ENCODE measurements around the gene NCAN. TPM values are rescaled to one million over a fixed set of nuclear protein-coding genes. Genes with fewer than 3 reads are reported as not detected.

Gene NCAN
- total RNA-seq, 4 donors from 2014 or later: 0.19 to 0.31 TPM; not detected in 2

- H3K27me3 ChIP-seq: peaks cover 21% of the 10 kb centered on the region
- 0 to 22% methylated on average over 2 to 3 of the region's 11 CpGs for WGBS, 2 donors (ENCODE audit: low coverage in 1 of 2)
- no peak for TF ChIP-seq CTCF (IDR thresholded peaks at IDR 0.05)
- no peak for TF ChIP-seq POLR2A (IDR thresholded peaks at IDR 0.05)
- TF ChIP-seq POLR2AphosphoS5 (IDR thresholded peaks at IDR 0.05): no peak
- no peak for TF ChIP-seq EP300 (IDR thresholded peaks at IDR 0.05)
- peak overlapping the region; percentile 59 to 73 for H3K4me3 ChIP-seq
- peaks cover 0 to 17% (median 8%) of the 10 kb centered on the region in 3 donors for H3K4me1 ChIP-seq
- peaks cover 0 to 42% of the 10 kb centered on the region in 2 donors for H3K36me3 ChIP-seq
- no peak for ATAC-seq
- no peaks in the 10 kb centered on the region for H3K9me3 ChIP-seq
- H3K27ac ChIP-seq: peak overlapping the region; percentile 21 to 87 (median 82)
These were observed 9.1 kb upstream of the NCAN start for GRCh38 chr19:19202707-19203011.

GRCh38 chr19:19203012-19203856 lies 8.5 kb upstream of the NCAN start, which contains the start of gene NR2C2AP:
Gene NR2C2AP, minus strand, starts transcription at chr19:19203414. Its CDS starts 354 bp downstream, at chr19:19203060.
- no peaks in the 10 kb centered on the region for H3K9me3 ChIP-seq
- peaks cover 0 to 37% of the 10 kb centered on the region in 2 donors for H3K36me3 ChIP-seq
- peak within 1 kb of the TSS; percentile 21 to 87 (median 82) for H3K27ac ChIP-seq
- H3K4me1 ChIP-seq: peaks cover 0 to 17% (median 8%) of the 10 kb centered on the region in 3 donors
- 0 to 3% methylated on average over 14 to 15 of the region's 60 CpGs for WGBS, 2 donors (ENCODE audit: low coverage in 1 of 2)
- H3K27me3 ChIP-seq: peaks cover 27% of the 10 kb centered on the region
- peak; percentile 95 for ATAC-seq
- peak within 1 kb of the TSS; percentile 59 to 73 for H3K4me3 ChIP-seq
- TF ChIP-seq CTCF (IDR thresholded peaks at IDR 0.05) (peak in 1 of 4 experiments; percentile 7), POLR2AphosphoS5 (IDR thresholded peaks at IDR 0.05) (peak; percentile 13), EP300 (IDR thresholded peaks at IDR 0.05) (no peak)

- Histone ChIP-seq H3K27ac (no peak overlapping the region), H3K27me3 (peaks cover 36% of the 10 kb centered on the region), H3K4me1 (peaks cover 0 to 17% (median 8%) of the 10 kb centered on the region in 3 donors), H3K36me3 (peaks cover 0 to 27% of the 10 kb centered on the region in 2 donors), H3K9me3 (no peaks in the 10 kb centered on the region), H3K4me3 (no peak overlapping the region)
- no peak for TF ChIP-seq CTCF (IDR thresholded peaks at IDR 0.05)
- no peak for TF ChIP-seq POLR2AphosphoS5 (IDR thresholded peaks at IDR 0.05)
- TF ChIP-seq POLR2A (IDR thresholded peaks at IDR 0.05): no peak
- TF ChIP-seq EP300 (IDR thresholded peaks at IDR 0.05): no peak
- ATAC-seq: no peak
- WGBS, 2 donors (ENCODE audit: low coverage in 1 of 2): 40 to 60% methylated on average over 1 to 7 of the region's 13 CpGs
These were observed 7.6 kb upstream of the NCAN start for GRCh38 chr19:19204181-19204580.

- peaks cover 0 to 17% (median 8%) of the 10 kb centered on the region in 3 donors for H3K4me1 ChIP-seq
- no peak overlapping the region for H3K4me3 ChIP-seq
- no peaks in the 10 kb centered on the region for H3K9me3 ChIP-seq
- 40 to 43% methylated on average over 1 to 8 of the region's 14 CpGs for WGBS, 2 donors (ENCODE audit: low coverage in 1 of 2)
- peaks cover 0 to 14% of the 10 kb centered on the region in 2 donors for H3K36me3 ChIP-seq
- H3K27me3 ChIP-seq: peaks cover 51% of the 10 kb centered on the region
- no peak for TF ChIP-seq EP300 (IDR thresholded peaks at IDR 0.05)
- TF ChIP-seq POLR2A (IDR thresholded peaks at IDR 0.05): no peak
- no peak for TF ChIP-seq CTCF (IDR thresholded peaks at IDR 0.05)
- no peak for TF ChIP-seq POLR2AphosphoS5 (IDR thresholded peaks at IDR 0.05)
- ATAC-seq: no peak
- H3K27ac ChIP-seq: no peak overlapping the region
These were observed 6.0 kb upstream of the NCAN start for GRCh38 chr19:19205416-19206410.
